HG03280 (cell line): ENCODE results near the gene MYH9.
"Not testable (repeated sequence)": the region's sequence is repeated elsewhere in the genome, so short reads cannot be mapped to it uniquely, and the experiment has no call there.

Source experiments
- ATAC-seq: cut with Tn5 transposase; IDR thresholded peaks from one replicate; pipeline ENCODE4 v1.9.1; 2021; ENCODE audit warnings: mild to moderate bottlenecking, moderate library complexity; ENCODE audit not compliant: unreplicated experiment

MYH9 gene

DNA sequence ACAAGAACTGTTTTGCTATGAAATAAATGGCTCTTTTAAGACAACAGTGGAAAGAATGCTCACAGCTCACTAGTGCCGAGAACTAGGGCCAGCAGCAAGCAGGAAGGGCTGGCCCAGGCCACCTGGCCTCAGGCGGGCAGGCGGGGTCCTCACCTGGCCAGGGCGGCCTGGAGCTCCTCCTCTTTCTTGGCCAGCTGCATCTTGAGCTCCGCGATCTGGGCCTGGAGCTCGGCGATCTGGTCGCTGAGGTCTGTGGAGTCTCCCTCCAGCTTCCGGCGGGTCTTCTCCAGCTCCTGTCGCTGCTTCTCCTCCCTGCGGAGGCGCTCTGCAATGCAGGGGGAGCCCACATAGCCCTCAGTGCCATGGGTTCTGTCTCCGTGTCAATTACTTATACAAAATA lies 91.1 kb downstream of the MYH9 start:
- no peak for ATAC-seq

DNA sequence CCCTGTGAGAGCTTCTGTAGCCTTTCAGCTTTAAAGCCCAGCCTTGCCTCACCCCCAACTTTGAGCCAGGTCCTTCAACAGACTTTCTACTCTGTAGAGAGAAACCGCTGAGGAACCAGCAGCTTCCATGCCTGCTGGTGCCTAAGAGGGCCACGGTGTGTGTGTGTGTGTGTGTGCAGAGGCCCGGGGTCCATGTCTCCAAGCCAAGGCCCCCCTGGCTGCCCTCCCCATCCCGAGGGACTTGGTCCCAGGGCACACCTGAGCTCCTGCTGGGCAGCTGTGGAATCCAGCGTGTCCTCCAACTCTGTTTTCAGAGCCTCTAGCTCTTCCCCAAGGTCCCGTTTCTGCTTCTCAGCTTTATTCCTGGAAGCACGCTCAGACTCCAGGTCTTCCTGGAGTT lies 92.5 kb downstream of the MYH9 start:
- ATAC-seq: no peak

DNA sequence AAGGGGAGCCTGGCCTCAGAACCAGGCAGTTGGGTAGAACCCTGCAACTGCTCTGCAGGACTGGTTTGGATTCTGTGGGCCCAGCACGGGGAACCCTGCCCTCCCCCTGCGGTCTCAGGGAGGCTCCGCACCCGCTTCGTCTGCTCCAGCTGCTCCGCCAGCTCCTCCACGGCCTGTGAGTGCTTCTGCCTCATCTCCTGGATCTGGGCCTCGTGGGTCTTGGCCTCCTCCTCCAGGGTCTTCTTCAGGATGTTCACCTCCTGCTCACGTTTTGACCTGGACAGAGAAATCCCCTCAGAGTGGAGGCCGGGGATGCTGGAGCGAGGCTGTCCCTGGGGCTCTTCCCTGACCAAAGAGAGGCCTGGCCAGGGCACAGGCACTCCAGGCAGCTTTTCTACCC lies 93.0 kb downstream of the MYH9 start:
- no peak for ATAC-seq

DNA sequence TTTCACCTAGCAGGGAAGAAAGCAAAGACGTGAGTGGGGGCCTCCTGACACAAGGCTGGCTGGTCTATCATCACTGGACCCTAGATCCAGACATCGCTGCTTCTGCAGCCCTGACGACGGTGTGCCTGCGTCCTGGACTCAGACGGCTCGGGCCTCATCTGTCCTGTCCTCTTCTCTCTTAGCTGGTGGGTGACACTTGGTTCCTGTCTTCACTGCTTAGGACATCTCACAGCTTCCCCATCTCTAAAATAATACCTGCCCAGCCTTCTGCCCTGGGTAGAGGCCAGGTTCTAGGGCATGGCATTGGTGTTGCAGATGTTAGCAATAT lies 93.5 kb downstream of the MYH9 start:
- ATAC-seq: no peak

DNA sequence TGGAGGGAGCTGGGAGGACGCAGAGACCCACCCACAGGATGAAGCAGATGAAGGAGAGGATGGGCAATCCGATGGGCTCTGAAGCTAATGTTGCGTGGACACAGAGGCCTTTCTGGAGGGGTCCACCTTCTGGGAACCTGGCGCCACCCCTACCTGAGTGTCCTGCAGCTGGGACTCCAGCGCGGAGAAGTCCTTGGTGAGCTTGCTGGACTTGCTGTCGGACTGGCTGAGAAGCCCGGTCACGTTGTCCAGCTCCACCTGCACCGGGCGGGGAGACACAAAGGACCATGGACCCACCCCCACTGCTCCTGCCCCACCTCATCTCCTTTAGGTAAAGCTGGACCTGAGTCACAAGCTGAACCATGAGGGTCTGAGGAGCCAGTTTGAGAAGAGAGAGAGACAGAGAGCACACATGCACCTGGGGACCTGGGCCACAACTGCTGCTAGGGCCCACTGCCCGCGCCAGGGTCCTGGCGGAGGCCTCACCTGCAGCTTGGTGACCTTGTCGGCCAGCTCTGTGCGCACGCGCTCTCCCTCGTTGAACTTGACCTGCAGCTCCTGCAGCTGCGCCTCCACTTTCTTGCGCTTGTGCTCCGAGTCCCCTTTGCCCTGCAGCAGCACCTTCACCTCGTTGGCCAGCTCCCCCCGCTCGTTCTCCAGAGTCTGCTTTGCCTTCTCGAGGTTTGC lies 94.0 kb downstream of the MYH9 start:
- ATAC-seq: no peak

DNA sequence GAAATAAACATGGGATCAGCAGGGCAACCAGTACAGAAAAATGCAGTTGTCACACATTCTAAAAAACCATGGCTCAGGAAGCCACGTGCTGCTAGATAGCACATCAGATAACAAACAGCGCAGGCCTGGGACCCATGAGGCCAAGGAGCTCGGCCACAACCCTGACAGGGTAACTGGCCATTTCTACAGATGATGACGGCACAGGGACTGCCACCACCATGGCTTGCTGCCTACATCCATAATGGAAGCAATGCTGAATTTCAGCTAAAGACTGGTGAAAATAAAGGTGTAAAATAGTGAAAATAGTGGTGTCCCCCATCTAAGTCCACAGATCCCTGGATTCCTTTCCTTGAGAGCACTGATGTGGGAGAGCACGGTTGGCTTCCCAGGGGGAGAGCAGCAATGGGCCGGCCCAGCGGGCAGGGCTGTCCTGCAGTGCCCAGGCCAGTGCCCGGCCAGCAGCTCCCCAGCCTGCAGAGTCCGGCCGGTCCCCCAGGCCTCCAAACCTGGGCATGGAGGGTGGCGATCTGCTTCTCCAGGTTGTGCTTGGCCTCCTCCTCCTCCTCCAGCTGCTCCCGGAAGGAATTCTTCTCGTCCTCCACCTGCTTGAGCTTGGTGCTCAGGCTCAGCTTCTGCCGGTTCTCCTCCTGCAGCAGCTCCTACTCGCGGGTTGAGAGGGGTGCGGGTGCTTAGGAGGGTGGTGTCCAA lies 94.8 kb downstream of the MYH9 start:
- ATAC-seq: no peak

DNA sequence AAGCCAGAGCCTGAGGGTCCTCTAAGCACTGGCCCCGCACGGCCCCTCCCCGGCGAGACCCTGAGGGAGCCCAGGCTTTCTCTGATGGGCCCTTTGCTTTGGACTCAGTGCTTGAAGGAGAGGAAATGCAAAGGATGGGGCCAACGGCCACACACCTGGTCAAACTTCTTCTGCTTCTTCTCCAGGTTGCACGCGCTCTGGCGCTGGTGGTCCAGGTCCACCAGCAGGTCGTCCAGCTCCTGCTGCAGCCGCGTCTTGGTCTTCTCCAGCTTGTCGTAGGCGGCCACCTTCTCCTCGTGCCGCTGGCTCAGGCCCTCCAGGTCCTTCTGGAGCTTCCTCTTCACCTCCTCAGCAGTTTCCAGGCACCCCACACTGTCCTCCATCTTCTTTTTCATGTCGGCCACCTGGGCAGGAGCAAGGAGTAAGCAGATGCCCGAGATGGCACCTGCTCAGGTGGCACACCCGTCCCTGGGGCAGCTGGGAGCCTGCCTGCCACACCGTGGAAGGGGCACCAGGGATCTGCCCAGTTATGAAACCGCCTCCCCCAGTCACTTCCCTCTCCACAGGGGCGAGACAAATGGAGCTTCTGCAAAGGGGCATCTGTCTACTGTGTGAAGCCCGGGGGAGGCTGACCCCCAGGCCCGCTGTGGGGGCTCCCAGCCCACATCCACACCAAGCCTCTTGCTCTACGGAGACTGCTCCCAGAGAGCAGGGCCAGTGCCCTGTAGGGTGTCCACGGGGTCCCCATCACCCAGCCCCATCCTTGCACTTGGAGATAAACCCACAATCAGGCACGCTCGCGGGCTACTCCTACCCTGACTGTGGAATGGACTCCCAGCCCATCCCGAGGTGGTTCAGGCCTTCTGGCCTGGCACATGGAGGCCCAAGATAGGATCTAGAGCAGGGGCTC lies 95.7 kb downstream of the MYH9 start:
- no peak for ATAC-seq

DNA sequence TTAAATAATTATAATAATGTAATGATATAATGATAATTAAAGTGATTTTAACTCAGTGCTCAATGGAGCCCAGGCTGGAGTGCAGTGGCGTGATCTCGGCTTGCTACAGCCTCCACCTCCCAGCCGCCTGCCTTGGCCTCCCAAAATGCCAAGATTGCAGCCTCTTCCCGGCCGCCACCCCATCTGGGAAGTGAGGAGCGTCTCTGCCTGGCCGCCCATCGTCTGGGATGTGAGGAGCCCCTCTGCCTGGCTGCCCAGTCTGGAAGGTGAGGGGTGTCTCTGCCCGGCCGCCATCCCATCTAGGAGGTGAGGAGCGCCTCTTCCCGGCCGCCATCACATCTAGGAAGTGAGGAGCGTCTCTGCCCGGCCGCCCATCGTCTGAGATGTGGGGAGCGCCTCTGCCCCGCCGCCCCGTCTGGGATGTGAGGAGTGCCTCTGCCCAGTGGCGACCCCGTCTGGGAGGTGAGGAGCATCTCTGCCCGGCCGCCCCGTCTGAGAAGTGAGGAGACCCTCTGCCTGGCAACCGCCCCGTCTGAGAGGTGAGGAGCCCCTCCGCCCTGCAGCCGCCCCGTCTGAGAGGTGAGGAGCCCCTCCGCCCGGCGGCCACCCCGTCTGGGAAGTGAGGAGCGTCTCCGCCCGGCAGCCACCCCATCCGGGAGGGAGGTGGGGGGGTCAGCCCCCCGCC lies 97.2 kb downstream of the MYH9 start:
- ATAC-seq: not testable (repeated sequence)

DNA sequence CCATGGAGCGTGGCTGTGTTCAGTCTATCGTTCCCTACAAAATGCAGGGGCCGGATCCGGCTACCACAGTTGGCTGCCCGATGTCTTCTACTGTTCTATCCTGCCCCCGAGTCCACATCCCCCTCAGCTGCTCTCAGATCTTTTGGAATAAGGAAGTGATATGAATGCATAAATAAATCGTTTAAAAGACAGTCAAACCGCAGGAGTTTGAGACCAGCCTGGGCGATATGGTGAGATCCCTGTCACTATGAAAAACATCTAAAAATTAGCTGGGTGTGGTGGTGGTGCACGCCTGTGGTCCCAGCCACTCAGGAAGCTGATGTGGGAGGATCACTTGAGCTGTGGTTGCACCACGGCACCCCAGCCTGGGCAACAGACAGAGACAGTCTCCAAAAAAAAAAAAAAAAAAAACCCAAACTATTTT lies 97.8 kb downstream of the MYH9 start:
- not testable (repeated sequence) for ATAC-seq

DNA sequence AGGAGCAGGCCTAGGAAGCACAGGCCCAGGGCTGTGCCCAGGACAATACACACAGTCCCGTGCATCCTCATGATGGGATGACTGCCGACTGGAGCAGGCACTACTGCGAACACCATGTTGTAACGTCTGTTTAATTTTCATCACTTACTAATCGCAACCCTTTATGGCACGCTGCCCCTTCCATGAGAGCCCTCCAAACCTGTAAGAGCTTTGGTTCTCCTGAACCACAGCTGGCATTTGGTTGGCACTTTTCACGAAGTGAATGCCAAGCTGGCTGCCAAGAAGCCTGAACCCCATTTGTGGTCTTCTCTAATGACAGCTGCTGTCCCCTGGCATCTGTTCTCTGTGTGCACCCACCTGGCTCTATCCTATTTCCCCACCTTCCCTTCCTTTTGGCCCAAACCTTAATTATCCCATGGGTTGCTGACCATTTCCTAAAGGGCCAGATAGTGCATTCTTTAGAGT lies 98.3 kb downstream of the MYH9 start:
- ATAC-seq: no peak

DNA sequence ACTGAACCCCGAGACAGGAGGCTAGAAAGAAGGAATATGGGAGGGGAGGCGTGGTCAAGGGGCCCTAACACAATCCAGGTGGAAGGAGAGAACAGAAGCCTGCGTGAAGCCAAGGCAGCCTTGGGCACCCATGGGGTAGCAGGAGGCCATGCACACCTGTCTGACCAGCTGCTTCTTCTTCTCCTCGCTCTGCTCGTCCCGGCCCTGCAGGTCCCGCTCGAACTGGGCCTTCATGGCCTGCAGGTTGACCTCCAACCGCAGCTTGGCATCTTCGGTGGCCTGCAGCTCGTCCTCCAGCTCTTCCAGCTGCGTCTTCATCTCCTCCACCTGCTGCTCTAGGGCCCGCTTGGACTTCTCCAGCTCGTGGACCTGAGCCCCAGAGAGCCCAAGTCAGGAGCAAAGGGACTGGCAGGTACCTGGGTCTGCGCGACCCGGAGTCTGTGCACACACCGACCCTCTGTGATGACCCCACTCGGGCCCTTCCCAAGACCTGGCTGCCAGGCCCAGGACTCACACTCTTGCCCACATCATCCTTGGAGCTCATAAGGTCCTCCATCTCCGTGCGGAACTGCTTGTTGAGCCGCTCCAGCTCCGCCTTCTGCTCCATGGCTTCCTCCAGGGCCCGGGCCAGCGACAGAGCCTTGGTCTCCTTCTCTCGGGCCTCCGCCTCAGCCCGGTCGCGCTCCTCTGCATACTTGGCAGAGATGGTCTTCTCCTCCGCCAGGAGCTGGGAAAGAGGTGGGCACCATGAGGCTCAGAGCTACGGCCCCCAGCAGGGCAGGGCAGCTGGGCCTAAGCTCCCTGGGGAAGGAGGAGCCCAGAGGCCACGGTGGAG lies 99.0 kb downstream of the MYH9 start:
- no peak for ATAC-seq

DNA sequence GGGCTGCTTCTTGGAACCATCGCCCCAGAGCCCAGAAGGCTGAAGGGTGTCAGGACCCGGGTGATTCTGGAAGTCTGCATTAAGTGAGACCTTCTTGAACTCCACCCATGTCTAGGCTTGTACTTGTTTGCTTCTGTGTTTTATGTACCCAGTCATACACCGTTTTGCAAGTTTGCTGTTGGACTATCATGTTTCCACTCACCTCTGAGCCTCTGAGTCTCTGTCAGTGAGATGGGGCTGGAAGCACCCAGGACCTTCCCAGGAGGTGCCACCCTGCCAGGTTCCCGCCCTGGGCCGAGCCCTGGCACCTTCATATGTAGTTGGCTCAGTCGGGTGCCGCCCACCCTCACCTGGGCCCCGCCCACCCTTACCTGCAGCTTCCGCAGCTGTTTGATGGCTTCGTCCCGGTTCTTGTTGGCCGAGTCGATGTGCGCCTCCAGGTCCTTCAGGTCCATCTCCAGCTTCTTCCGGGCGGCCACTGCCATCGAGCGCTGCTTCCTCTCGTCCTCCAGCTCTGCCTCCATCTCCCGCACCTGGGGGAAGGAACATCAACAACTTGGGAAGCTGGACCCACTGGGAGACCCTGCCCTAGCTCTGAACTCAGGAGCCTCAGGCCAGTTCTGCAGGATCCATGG lies 99.8 kb downstream of the MYH9 start:
- ATAC-seq: no peak

DNA sequence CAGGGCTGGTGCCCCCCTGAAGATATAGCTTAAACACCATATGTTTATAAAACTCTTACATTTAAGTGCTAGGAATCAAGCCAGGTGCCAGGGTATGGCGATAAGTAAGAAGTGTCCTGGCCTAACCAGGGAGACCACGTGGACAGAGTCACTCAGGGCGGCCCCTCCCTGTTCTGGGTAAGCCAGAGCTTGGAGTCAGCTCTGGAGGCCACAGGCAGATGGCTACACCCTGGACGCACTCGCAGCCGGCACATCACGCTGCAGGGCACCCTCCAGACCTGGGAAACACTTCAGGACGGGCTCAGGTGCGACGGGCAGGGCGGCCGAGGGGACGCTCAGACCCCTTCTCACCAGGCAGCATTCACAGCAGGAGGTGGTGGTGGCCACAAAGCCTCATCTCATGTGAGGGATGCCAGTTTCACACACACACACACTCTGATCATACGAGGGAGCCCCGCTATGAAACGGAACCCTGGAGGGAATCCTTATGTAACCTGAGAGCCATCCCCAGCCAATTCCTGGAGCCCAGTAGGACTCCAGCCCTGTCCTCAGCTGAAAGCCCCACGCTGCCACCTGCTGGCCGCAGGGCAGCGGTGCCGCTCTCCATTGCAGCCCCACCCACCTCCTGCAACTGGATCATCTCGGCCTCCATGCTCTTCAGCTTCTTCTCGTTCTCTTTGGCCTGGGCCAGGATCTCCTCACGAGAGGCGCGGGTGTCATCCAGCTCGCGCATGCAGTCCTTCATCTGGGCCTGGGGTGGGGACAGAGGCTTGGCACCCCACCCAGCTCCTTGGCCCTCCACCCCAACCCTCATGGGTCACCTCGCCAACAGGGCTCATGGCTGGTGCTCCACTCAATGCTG lies 101.4 kb downstream of the MYH9 start:
- no peak for ATAC-seq

DNA sequence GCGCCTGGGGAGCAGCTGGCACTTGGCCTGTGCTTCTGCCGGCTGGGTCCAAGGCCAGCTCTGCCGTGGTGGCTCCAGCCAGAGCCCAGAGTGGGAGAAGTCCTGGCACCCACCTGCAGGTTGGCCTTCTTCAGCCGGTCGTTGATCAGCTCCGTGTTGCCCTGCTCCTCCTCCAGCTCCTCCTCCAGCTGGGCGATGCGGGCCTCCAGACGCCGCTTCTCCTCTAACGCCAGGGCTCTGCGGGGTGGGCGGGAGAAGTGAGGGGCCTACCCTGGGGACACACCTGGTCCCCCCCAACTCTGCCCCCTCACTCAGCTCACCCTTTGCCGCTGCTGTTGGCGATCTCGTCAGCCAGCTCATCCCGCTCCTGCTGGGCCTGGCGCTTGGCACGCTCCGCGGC lies 102.2 kb downstream of the MYH9 start:
- no peak for ATAC-seq

DNA sequence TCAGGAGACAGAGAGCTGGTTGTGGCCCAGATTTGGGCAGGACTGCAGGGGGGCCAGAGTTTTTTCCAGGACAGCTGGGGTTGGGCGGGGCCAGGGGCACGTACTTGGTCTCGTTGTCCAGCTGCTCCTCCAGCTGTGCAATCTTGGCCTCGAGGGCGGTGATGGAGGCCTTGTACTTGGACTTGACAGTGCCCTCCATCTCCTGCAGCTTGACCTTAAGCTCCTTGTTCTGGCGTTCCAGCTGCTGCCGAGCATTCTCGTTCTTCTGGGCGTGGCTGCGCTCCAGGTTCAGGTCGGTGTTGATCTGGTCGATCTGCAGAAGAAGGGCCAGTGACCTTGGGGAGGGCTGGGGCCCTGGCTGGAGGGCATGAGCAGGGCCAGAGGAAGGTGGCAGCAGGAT lies 102.8 kb downstream of the MYH9 start:
- no peak for ATAC-seq

DNA sequence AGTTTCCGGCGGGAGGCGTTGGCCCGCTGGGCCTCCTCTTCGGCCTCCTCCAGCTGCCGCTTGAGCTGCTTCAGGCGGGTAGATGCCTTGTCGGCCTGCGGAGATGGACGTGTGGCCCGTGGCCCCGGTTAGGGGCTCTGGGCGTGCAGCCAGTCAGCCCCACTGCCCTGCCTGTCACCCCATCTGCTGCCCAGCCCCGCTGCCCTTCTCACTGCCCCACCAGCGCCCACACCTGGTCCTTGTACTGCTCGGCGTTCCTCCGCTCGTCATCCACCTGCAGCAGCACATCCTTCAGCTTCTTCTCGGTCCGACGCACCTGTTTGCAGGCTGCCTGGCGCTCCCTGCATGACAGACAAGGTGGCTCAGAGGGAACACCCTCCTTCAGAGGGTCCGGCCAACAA lies 103.6 kb downstream of the MYH9 start:
- ATAC-seq: no peak

DNA sequence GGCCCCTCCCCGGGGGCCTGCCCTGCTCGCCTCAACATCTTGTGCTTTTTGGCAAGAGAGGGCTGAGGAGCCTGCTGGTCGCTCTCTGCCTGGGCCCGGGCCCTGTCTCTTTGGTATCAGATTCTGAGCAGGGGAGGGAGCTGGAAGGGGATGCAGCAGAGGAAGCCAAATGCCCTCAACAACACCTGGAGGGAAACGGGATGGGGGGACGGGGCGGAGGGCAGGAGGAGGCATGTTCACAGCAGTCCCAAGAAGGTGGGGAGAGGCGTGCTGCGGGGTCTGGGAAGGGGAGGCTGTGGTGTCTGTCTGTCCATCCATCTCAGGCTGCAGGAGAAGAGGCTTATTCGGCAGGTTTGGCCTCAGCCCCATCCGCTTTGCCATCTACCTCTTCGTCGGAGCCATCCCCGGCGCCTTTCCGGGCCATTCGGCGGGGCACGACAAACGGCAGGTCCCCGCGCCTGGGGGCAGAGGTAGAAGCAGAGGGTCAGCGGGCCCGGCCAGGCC lies 105.4 kb downstream of the MYH9 start:
- ATAC-seq: no peak

DNA sequence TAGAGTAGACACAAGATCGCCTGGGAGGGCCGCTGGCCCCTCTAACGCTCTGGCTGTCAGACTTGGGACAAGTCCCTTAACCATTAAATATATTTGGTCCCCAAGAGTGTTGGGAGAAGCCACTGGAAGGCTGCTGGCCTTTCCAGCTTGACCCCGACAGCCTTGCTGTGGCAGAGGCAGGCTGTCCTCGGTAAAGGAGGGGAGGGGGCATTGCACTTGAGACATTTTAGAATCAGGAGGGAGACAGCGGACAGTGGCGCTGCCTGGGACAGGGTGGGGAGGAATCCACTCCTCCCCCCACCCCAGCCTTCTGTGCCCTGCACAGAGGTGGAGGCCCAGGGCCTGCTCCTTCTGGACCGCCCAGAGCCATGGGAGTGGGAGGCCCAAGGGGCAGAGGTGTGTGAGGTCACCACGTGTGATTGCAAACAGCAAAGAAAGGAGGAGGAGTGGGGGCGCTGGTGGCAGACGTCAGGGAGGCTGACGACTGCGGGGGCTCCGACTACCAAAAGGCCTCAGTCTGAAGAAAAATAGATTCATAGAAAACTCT lies 105.9 kb downstream of the MYH9 start:
- ATAC-seq: no peak
